HepG2 (cell line): Measurements from ENCODE around the gene MID1. TPM values are rescaled to one million over a fixed set of nuclear protein-coding genes. Genes with fewer than 3 reads are reported as not detected.

ENCODE experiments used
- ATAC-seq: fragments of 200-7000 bp; cut with Tn5 transposase; 3 replicates; pipeline ENCODE4 v1.9.1; 2020; ENCODE audit warnings: mild to moderate bottlenecking, moderate library complexity
- BruUV-seq: library from RNA; stranded (reverse); fragments of 400-500 nt; replicated peaks from 2 replicates; lab custom pipeline; 2021; lab: Mats Ljungman, UMichigan
- CTCF ChIA-PET: fragments of 300-600 bp; formaldehyde crosslinking; extraction: SDS; loops from one replicate; lab custom pipeline; 2021; ENCODE audit warnings: low total read pairs, inconsistent platforms, low intra/inter-chr PET ratio; lab: Yijun Ruan, JAX
- POLR2A ChIA-PET: fragments of 350-600 bp; sonication (Branson Sonifier 250); formaldehyde crosslinking; loops from one replicate; lab custom pipeline; 2020; ENCODE audit warnings: antibody characterized with exemption, inconsistent platforms; lab: Yijun Ruan, JAX
- DNase-seq: peaks from one replicate; pipeline ENCODE4 v3.0.0-alpha.2; 2015; ENCODE audit warnings: low spot score
- FAIRE-seq: peaks from 3 replicates; lab custom pipeline; 2011; peaks lifted over from hg19 to GRCh38; lab: Jason Lieb, UNC
- H2AFZ ChIP-seq: one replicate; pipeline ENCODE4 v1.6.1; 2011; ENCODE audit warnings: low read length, inconsistent platforms
- H3K27ac ChIP-seq: fragments of 300-600 bp; 3 replicates; pipeline ENCODE4 v1.8.0; 2011; ENCODE audit warnings: mixed run types, mild to moderate bottlenecking, mixed read lengths, low read length, inconsistent platforms; ENCODE audit not compliant: insufficient read depth; ENCODE audit errors: extremely low read length
- H3K27me3 ChIP-seq, 2 experiments: fragments of 200-600 bp in 1 of 2; 2 replicates in 1 of 2; 3 replicates in 1 of 2; pipeline versions ENCODE4 v1.6.0 to v1.8.0; 2011; ENCODE audit warnings: low read length in 2 of 2, mild to moderate bottlenecking in 2 of 2, moderate library complexity in 2 of 2, inconsistent platforms in 1 of 2; ENCODE audit not compliant: insufficient read depth in 2 of 2, control insufficient read depth in 1 of 2
- H3K36me3 ChIP-seq, 2 experiments: fragments of 200-600 bp in 1 of 2; replicated peaks in 1 of 2; 2 replicates in 1 of 2; 3 replicates in 1 of 2; pipeline versions ENCODE4 v1.5.1 to v1.8.0; 2011; ENCODE audit warnings: low read length in 2 of 2, inconsistent platforms in 1 of 2; ENCODE audit not compliant: insufficient read depth in 2 of 2, control insufficient read depth in 1 of 2
- H3K4me1 ChIP-seq: 2 replicates; pipeline ENCODE4 v1.5.1; 2012; ENCODE audit warnings: low read length, inconsistent platforms; ENCODE audit not compliant: insufficient read depth
- H3K4me2 ChIP-seq: 2 replicates; pipeline ENCODE4 v1.6.0; 2011; ENCODE audit warnings: low read depth, low read length, inconsistent platforms
- H3K4me3 ChIP-seq, 3 experiments: fragments of 200-600 bp in 1 of 3; sonication (generic), shearing (Covaris generic) in 1 of 3; replicated peaks in 1 of 3; 2 replicates each; pipeline ENCODE4 v1.5.1; 2011 to 2016; ENCODE audit warnings: low read length in 3 of 3, inconsistent platforms in 2 of 3, low read depth in 2 of 3, mild to moderate bottlenecking in 2 of 3, control low read depth in 1 of 3, mixed read lengths in 1 of 3; ENCODE audit not compliant: insufficient read depth in 1 of 3
- H3K79me2 ChIP-seq: one replicate; pipeline ENCODE4 v1.6.1; 2011; ENCODE audit warnings: low read length, inconsistent platforms; ENCODE audit not compliant: insufficient read depth
- H3K9ac ChIP-seq: 2 replicates; pipeline ENCODE4 v1.6.0; 2011; ENCODE audit warnings: mild to moderate bottlenecking, low read depth, low read length, inconsistent platforms; ENCODE audit not compliant: insufficient read depth
- H3K9me3 ChIP-seq: 2 replicates; pipeline ENCODE4 v1.5.1; 2012; ENCODE audit warnings: mild to moderate bottlenecking, low read length
- H4K20me1 ChIP-seq: 2 replicates; pipeline ENCODE4 v1.6.0; 2011; ENCODE audit warnings: inconsistent platforms, mild to moderate bottlenecking, low read length, moderate library complexity; ENCODE audit not compliant: insufficient read depth
- CCAR2 ChIP-seq: fragments of 200-400 bp; formaldehyde crosslinking; optimal IDR thresholded peaks from 2 replicates; pipeline ENCODE3; 2018; ENCODE audit warnings: low read depth, mild to moderate bottlenecking, low read length, moderate library complexity
- HMG20A ChIP-seq: IDR thresholded peaks from 2 replicates; pipeline ENCODE4 v1.6.1; 2016; ENCODE audit warnings: borderline replicate concordance
- HNRNPLL ChIP-seq: fragments of 200-400 bp; formaldehyde crosslinking; IDR thresholded peaks from 2 replicates; pipeline ENCODE4 v1.6.1; 2017; ENCODE audit warnings: mild to moderate bottlenecking, low read depth, low read length; ENCODE audit not compliant: poor library complexity, severe bottlenecking
- MIER2 ChIP-seq: IDR thresholded peaks from 2 replicates; pipeline ENCODE4 v1.6.1; 2016; ENCODE audit warnings: missing biosample characterization, missing genetic modification reagents
- MTA1 ChIP-seq: sonication (generic); formaldehyde crosslinking; IDR thresholded peaks from 2 replicates; pipeline ENCODE4 v1.4.0; 2020; ENCODE audit warnings: missing genetic modification reagents, mild to moderate bottlenecking, borderline replicate concordance
- PAF1 ChIP-seq: IDR thresholded peaks from 2 replicates; pipeline ENCODE4 v1.6.1; 2016; ENCODE audit warnings: missing genetic modification reagents, missing compliant biosample characterization
- PAWR ChIP-seq: sonication (generic); formaldehyde crosslinking; IDR thresholded peaks from 2 replicates; pipeline ENCODE4 v1.4.0; 2020; ENCODE audit warnings: missing genetic modification reagents, mild to moderate bottlenecking, borderline replicate concordance
- PHF20 ChIP-seq: sonication (generic); formaldehyde crosslinking; IDR thresholded peaks from 2 replicates; pipeline ENCODE4 v1.5.0; 2020; ENCODE audit warnings: mild to moderate bottlenecking, missing genetic modification reagents
- RAD51 ChIP-seq: fragments of 450-650 bp; IDR thresholded peaks from 2 replicates; pipeline ENCODE4 v1.6.1; 2016; ENCODE audit warnings: borderline replicate concordance
- REXO4 ChIP-seq: sonication (generic); formaldehyde crosslinking; IDR thresholded peaks from 2 replicates; pipeline ENCODE4 v1.8.0; 2022; ENCODE audit warnings: missing genetic modification reagents, mild to moderate bottlenecking, borderline replicate concordance
- SP5 ChIP-seq: IDR thresholded peaks from 2 replicates; pipeline ENCODE4 v1.6.1; 2016; ENCODE audit warnings: low read depth, borderline replicate concordance
- TBX2 ChIP-seq: sonication (generic); formaldehyde crosslinking; IDR thresholded peaks from 2 replicates; pipeline ENCODE4 v1.5.0; 2020; ENCODE audit warnings: missing genetic modification reagents, mild to moderate bottlenecking, borderline replicate concordance
- ZBTB1 ChIP-seq: sonication (generic); formaldehyde crosslinking; IDR thresholded peaks from 2 replicates; pipeline ENCODE4 v1.4.0; 2020; ENCODE audit warnings: missing genetic modification reagents, borderline replicate concordance
- ZFP36L1 ChIP-seq: sonication (generic); formaldehyde crosslinking; IDR thresholded peaks from 2 replicates; pipeline ENCODE4 v1.8.0; 2022; ENCODE audit warnings: mild to moderate bottlenecking, missing genetic modification reagents, moderate library complexity
- ZNF263 ChIP-seq: sonication (generic); formaldehyde crosslinking; IDR thresholded peaks from 2 replicates; pipeline ENCODE4 v1.4.0; 2020; ENCODE audit warnings: missing genetic modification reagents
- ZNF558 ChIP-seq: sonication (generic); formaldehyde crosslinking; IDR thresholded peaks from 2 replicates; pipeline ENCODE4 v1.9.0; 2022; ENCODE audit warnings: mild to moderate bottlenecking, missing genetic modification reagents, borderline replicate concordance
- WGBS: methylation state at CpG from one replicate; pipeline ENCODE4 v1.1.6; 2017; ENCODE audit warnings: low lambda C conversion rate; 5-methylcytosine and 5-hydroxymethylcytosine counted together
- in situ Hi-C: cut with HindIII; loops from 2 replicates; pipeline ENCODE4 v1.10.0; 2017; ENCODE audit warnings: low pct_unique_long_range_greater_than_20kb; ENCODE audit not compliant: extremely low pct_ligation_motif_present
- intact Hi-C: fragments of 100-400 bp; cut with micrococcal nuclease; formaldehyde crosslinking; loops from one replicate; pipeline ENCODE4 v1.10.0; 2022; ENCODE audit not compliant: unreplicated experiment
- polyA plus RNA-seq, 8 experiments: library from polyadenylated mRNA; depleted of rRNA in 3 of 8; stranded (reverse) in 7 of 8; unstranded in 1 of 8; fragments of >200 nt; fragmentation: Illumina TruSeq in 4 of 8; extraction: Trizol in 4 of 8; gene quantifications; 2 replicates each; pipeline versions ENCODE4 v1.2.1 to v1.2.3, GENCODE V29; 2011 to 2016; ENCODE audit warnings: low read depth in 4 of 8, missing spikeins in 1 of 8, mixed read lengths in 1 of 8; ENCODE audit not compliant: insufficient read depth in 1 of 8
- total RNA-seq, 5 experiments: library from RNA; depleted of rRNA; stranded (reverse); fragments of >200 nt; fragmentation: Illumina TruSeq; extraction: Trizol; gene quantifications; 2 replicates each; pipeline ENCODE4 v1.2.3, GENCODE V29; 2016; ENCODE audit warnings: low read depth in 1 of 5
- TF ChIP-seq, protein P1 (sequence below): sonication (generic); formaldehyde crosslinking; IDR thresholded peaks from 2 replicates; pipeline ENCODE4 v1.4.0; 2020; ENCODE audit warnings: mild to moderate bottlenecking, low read depth, missing genetic modification reagents
- TF ChIP-seq, protein P2 (sequence below): sonication (generic); formaldehyde crosslinking; IDR thresholded peaks from 2 replicates; pipeline ENCODE4 v1.4.0; 2020; ENCODE audit warnings: mild to moderate bottlenecking, missing genetic modification reagents
- TF ChIP-seq, protein P3 (sequence below): sonication (generic); formaldehyde crosslinking; IDR thresholded peaks from 2 replicates; pipeline ENCODE4 v1.5.0; 2020; ENCODE audit warnings: mild to moderate bottlenecking, missing genetic modification reagents, borderline replicate concordance

Gene MID1
- total and polyA plus RNA-seq, 2 of the 13 experiments (the other 11 are each of a cell fraction or from before 2014, with no cell fraction given) = 0.86 to 1.1 TPM

DNA sequence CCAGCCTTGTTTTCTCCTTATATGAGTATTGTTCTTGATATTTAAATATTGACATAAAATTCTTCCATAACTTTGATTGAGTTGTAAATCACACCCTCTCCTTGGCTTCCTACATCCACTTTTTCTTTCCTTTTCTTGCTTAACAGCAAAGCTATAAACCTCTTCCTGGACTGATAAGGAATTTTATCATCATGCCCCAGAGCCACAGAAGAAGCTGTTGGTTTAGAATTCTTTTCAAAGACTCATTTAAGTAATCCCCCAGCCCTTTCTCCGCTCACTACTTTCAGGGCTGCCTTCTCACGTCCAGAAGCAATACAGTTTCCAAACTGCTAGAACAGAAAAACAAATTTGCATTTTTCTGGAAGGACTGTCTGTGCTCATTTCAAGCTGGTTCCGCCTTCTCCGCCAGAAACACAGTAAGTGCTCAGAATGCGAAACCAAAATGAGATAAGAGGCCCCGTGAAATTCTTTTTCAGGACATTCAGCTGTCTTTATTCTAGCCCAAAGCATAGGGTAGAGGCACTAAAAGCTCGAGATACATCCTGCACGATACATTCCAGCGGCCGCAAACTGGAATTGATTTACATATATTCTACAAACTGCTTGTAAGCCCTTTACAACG, 849 bp downstream of the MID1 start:
- whole genome bisulfite sequencing = no CpG with 5 or more reads among the region's 11 CpGs
- Histone ChIP-seq H3K36me3 (no peaks in the 10 kb centered on the region), H3K27me3 (no peaks in the 10 kb centered on the region), H3K4me2 (no peak overlapping the region), H3K4me3 (no peak overlapping the region), H2AFZ (no peak overlapping the region), H3K4me1 (no peaks in the 10 kb centered on the region), H3K9ac (no peak overlapping the region), H3K79me2 (no peaks in the 10 kb centered on the region), H3K27ac (no peak overlapping the region), H3K9me3 (no peaks in the 10 kb centered on the region), H4K20me1 (no peaks in the 10 kb centered on the region)
- BruUV-seq = no TSS peak
- intact Hi-C loops = no loop called here
- no peak for ATAC-seq
- TF ChIP-seq, protein P1, sequence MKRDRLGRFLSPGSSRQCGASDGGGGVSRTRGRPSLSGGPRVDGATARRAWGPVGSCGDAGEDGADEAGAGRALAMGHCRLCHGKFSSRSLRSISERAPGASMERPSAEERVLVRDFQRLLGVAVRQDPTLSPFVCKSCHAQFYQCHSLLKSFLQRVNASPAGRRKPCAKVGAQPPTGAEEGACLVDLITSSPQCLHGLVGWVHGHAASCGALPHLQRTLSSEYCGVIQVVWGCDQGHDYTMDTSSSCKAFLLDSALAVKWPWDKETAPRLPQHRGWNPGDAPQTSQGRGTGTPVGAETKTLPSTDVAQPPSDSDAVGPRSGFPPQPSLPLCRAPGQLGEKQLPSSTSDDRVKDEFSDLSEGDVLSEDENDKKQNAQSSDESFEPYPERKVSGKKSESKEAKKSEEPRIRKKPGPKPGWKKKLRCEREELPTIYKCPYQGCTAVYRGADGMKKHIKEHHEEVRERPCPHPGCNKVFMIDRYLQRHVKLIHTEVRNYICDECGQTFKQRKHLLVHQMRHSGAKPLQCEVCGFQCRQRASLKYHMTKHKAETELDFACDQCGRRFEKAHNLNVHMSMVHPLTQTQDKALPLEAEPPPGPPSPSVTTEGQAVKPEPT (CRISPR knock-in tag) = no peak
- TF ChIP-seq ZNF558 (CRISPR knock-in tag) = no peak
- TF ChIP-seq HNRNPLL = no peak
- no peak for TF ChIP-seq ZFP36L1 (CRISPR knock-in tag)
- no peak for TF ChIP-seq MIER2 (CRISPR knock-in tag)
- no peak for TF ChIP-seq HMG20A
- TF ChIP-seq RAD51 = no peak
- no peak for TF ChIP-seq SP5 (CRISPR knock-in tag)
- TF ChIP-seq, protein P2, sequence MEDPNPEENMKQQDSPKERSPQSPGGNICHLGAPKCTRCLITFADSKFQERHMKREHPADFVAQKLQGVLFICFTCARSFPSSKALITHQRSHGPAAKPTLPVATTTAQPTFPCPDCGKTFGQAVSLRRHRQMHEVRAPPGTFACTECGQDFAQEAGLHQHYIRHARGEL (CRISPR knock-in tag) = no peak
- no peak for TF ChIP-seq MTA1
- no peak for TF ChIP-seq REXO4 (CRISPR knock-in tag)
- no peak for TF ChIP-seq CCAR2
- TF ChIP-seq, protein P3, sequence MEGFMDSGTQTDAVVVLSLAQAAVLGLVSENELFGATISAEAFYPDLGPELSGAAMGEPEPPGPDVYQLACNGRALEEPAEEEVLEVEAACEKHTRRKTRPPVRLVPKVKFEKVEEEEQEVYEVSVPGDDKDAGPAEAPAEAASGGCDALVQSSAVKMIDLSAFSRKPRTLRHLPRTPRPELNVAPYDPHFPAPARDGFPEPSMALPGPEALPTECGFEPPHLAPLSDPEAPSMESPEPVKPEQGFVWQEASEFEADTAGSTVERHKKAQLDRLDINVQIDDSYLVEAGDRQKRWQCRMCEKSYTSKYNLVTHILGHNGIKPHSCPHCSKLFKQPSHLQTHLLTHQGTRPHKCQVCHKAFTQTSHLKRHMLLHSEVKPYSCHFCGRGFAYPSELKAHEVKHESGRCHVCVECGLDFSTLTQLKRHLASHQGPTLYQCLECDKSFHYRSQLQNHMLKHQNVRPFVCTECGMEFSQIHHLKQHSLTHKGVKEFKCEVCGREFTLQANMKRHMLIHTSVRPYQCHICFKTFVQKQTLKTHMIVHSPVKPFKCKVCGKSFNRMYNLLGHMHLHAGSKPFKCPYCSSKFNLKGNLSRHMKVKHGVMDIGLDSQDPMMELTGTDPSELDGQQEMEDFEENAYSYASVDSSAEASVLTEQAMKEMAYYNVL (CRISPR knock-in tag) = no peak
- TF ChIP-seq PAF1 (CRISPR knock-in tag) = no peak
- no peak for TF ChIP-seq PHF20 (CRISPR knock-in tag)
- no peak for TF ChIP-seq ZBTB1 (CRISPR knock-in tag)
- TF ChIP-seq ZNF263 (CRISPR knock-in tag) = no peak
- TF ChIP-seq PAWR (CRISPR knock-in tag) = no peak
- TF ChIP-seq TBX2 (CRISPR knock-in tag) = no peak
- DNase-seq = no peak
- no peak for FAIRE-seq
- ChIA-PET POLR2A (no interaction called here), CTCF (no interaction called here)
- in situ Hi-C loops = no loop called here
